NT2/D1 (cell line): ENCODE results near the gene CHCHD6.

Experiments
- DNase-seq: peaks from one replicate; pipeline ENCODE4 v3.0.0-alpha.2; 2011; ENCODE audit warnings: low read depth, low spot score
- H3K27me3 ChIP-seq: 2 replicates; pipeline ENCODE4 v1.6.0; 2011; ENCODE audit warnings: mild to moderate bottlenecking; ENCODE audit not compliant: insufficient read length, insufficient read depth
- H3K36me3 ChIP-seq: 2 replicates; pipeline ENCODE4 v1.6.1; 2011; ENCODE audit warnings: mild to moderate bottlenecking, low read length, mixed read lengths; ENCODE audit not compliant: insufficient read depth, insufficient read length
- H3K4me1 ChIP-seq: 2 replicates; pipeline ENCODE4 v1.5.1; 2011; ENCODE audit not compliant: insufficient read depth, insufficient read length
- H3K4me3 ChIP-seq: 2 replicates; pipeline ENCODE4 v1.5.1; 2011; ENCODE audit warnings: low read depth; ENCODE audit not compliant: insufficient read length
- H3K9ac ChIP-seq: 2 replicates; pipeline ENCODE4 v1.6.0; 2011; ENCODE audit warnings: low read depth; ENCODE audit not compliant: insufficient read length
- H3K9me3 ChIP-seq: 2 replicates; pipeline ENCODE4 v1.5.1; 2011; ENCODE audit warnings: mild to moderate bottlenecking, low read length; ENCODE audit not compliant: insufficient read depth
- SUZ12 ChIP-seq: IDR thresholded peaks from 2 replicates; pipeline ENCODE4 v1.6.1; 2011; ENCODE audit not compliant: insufficient read length, insufficient read depth; ENCODE audit errors: extremely low read depth
- YY1 ChIP-seq: IDR thresholded peaks from 2 replicates; pipeline ENCODE4 v1.6.1; 2011; ENCODE audit not compliant: insufficient read length, insufficient read depth
- ZNF274 ChIP-seq: IDR thresholded peaks from 2 replicates; pipeline ENCODE4 v1.6.1; 2011; ENCODE audit warnings: mild to moderate bottlenecking, low read depth, low read length

The CHCHD6 gene

DNA sequence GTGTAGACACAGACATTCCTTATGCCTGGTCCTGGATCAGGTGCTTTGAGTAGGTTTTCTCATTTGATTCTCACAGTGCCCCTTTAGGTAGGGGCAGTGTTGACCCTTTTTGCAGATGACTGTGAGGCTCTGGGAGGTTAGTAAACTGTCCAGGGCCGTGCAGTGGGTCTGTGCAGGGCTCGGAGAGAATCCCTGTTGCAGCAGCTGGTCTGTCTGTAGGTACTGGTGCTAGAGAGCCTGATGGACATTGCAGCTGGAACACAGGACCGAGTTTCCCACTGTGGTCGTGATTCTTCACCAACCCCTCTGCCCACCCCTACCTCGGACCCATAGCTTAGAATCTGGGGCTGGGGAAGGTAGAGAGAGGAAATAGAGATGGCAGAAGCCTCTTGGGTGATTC, 51.8 kb downstream of the CHCHD6 start:
- no peaks in the 10 kb centered on the region for H3K9me3 ChIP-seq
- no peak for DNase-seq
- no peak overlapping the region for H3K9ac ChIP-seq
- no peak overlapping the region for H3K4me3 ChIP-seq
- TF ChIP-seq YY1: no peak
- no peak for TF ChIP-seq SUZ12
- TF ChIP-seq ZNF274: no peak
- H3K36me3 ChIP-seq: peaks cover 3% of the 10 kb centered on the region
- no peaks in the 10 kb centered on the region for H3K27me3 ChIP-seq
- peaks cover 9% of the 10 kb centered on the region for H3K4me1 ChIP-seq

DNA sequence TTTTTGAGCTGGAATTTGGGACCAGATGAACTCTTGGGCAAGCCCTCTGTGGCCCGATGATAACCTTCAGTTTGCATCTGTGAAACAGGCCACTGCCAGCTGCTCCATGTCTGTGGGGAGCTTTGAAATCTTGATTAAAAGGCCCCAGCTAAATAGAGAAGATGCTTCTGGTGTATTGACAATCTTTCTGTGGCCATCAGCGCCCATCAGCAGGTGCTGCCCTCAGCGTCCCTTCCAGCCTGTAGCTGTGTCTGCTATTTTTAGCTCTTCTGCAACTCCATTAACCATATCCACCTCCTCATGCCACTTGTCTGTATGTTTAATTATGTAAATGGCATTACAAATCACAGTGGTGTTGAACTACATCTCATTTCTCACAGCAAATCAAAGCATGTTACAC, 54.0 kb downstream of the CHCHD6 start:
- Histone ChIP-seq H3K9ac (no peak overlapping the region), H3K4me1 (peaks cover 1% of the 10 kb centered on the region), H3K36me3 (peaks cover 3% of the 10 kb centered on the region), H3K9me3 (no peaks in the 10 kb centered on the region), H3K27me3 (no peaks in the 10 kb centered on the region), H3K4me3 (no peak overlapping the region)
- no peak for DNase-seq
- TF ChIP-seq SUZ12 (no peak), YY1 (no peak), ZNF274 (no peak)

DNA sequence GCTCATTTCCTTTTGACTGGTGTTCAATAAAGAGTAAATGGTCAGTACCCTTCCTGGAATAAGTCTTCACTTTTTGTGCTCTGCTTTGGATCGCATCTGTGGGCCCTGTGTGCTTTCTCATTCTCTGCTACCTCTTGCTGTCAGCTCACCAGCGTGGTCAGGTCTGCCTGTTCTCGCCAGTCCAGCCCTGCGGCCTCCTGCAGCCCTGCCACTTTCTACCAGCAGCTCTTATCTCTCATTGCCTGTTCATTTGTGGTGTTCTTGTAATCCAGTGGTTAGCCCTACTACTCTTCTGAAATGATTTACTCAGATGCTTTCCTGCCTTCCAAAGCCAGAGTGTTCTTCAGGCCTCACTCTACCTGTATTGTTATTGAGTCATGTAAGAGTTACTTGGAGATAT, 54.8 kb downstream of the CHCHD6 start:
- peaks cover 3% of the 10 kb centered on the region for H3K36me3 ChIP-seq
- no peak for DNase-seq

DNA sequence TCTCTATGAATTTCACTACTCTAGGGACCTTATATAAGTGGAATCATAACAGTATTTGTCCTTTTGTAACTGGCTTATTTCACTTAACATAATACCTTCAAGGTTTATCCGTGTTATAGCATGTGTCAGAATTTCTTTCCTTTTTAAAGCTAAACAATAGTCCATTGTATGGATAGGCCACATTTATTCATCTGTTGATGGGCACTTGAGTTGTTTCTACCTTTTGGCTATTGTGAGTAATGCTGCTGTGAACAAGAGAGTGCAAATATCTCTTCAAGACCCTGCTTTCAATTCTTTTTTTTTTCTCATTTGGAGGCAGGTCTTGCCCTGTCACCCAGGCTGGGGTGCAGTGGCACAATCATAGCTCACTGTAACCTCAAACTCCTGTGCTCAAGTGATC, 56.5 kb downstream of the CHCHD6 start:
- H3K9me3 ChIP-seq: no peaks in the 10 kb centered on the region
- no peaks in the 10 kb centered on the region for H3K4me1 ChIP-seq
- H3K36me3 ChIP-seq: no peaks in the 10 kb centered on the region
- H3K9ac ChIP-seq: no peak overlapping the region
- H3K27me3 ChIP-seq: no peaks in the 10 kb centered on the region
- TF ChIP-seq YY1 (no peak), SUZ12 (no peak), ZNF274 (no peak)
- H3K4me3 ChIP-seq: no peak overlapping the region
- DNase-seq: no peak

More for the DNA sequence above, 54.8 kb downstream of the CHCHD6 start:
- Histone ChIP-seq H3K4me3 (no peak overlapping the region), H3K27me3 (no peaks in the 10 kb centered on the region), H3K4me1 (no peaks in the 10 kb centered on the region), H3K9ac (no peak overlapping the region), H3K9me3 (no peaks in the 10 kb centered on the region)
- TF ChIP-seq SUZ12: no peak
- no peak for TF ChIP-seq YY1

DNA sequence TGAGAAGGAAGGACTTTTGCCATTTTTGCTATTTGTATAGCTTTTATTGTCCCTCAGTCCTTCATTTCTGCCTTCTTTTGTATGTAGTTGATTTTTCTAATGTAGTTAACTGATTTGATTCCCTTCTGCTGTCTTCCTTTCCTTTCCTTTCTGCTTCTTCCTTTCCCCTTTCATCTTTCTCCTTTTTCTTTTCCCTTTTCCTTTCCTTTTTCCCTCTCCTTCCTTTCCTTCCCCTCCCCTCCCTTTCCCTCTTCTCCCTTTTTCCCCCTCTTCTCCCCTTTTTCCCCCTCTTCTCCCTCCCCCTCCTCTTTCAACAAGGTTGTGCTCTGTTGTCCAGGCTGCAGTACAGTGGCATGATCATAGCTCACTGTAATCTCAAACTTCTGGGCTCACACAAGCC, 59.0 kb downstream of the CHCHD6 start:
- TF ChIP-seq ZNF274: no peak
- TF ChIP-seq YY1: no peak
- no peak for TF ChIP-seq SUZ12
- Histone ChIP-seq H3K4me3 (no peak overlapping the region), H3K9me3 (no peaks in the 10 kb centered on the region), H3K4me1 (no peaks in the 10 kb centered on the region), H3K9ac (no peak overlapping the region), H3K27me3 (no peaks in the 10 kb centered on the region), H3K36me3 (peaks cover 9% of the 10 kb centered on the region)
- no peak for DNase-seq

DNA sequence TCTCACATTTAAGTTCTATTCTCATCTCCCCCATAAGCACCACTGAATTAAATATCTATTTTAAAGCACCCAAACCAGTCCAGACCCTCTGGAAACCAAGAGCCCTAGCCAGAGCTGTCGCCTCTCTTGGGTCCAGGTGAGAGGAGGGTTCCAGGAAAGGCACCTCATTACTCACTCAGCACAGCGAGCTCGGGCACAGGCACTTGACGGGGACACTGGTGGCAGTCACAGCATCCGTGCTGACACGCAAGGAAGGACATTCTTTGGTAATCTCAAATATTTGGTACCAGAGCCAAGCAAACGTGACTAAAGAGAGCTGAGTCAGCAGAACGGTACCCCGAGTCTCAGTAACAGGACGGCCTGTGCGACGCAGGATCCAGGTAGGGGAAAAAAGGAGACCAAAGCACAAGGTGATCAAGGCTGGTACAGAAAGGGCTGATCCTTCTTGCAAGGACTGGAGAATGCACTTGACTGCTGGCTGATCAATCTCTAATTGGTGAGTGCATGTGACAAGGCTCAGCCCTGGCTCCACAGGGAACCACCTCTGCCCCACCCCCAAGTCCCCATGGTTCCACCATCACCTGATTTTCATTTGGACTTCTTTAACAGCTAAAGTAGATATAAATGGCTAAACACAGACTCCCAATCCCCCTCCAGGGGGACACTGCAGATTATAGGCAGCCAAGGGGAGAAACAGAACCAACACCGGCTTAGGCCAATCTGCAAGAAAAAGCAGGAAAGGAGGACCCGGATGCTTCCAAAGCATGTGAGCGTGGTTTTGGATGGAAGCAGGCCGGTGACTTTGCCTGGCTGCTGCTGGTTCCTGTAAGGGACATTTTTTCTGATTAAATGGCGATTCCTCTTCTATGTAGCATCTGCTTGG, 61.4 kb downstream of the CHCHD6 start:
- no peak for DNase-seq
- peaks cover 4% of the 10 kb centered on the region; the same call in 1 of the 2 replicates for H3K9me3 ChIP-seq
- H3K27me3 ChIP-seq: no peaks in the 10 kb centered on the region
- H3K9ac ChIP-seq: no peak overlapping the region
- TF ChIP-seq YY1 (no peak), SUZ12 (no peak), ZNF274 (no peak)
- no peaks in the 10 kb centered on the region for H3K4me1 ChIP-seq
- peaks cover 9% of the 10 kb centered on the region for H3K36me3 ChIP-seq
- no peak overlapping the region for H3K4me3 ChIP-seq

DNA sequence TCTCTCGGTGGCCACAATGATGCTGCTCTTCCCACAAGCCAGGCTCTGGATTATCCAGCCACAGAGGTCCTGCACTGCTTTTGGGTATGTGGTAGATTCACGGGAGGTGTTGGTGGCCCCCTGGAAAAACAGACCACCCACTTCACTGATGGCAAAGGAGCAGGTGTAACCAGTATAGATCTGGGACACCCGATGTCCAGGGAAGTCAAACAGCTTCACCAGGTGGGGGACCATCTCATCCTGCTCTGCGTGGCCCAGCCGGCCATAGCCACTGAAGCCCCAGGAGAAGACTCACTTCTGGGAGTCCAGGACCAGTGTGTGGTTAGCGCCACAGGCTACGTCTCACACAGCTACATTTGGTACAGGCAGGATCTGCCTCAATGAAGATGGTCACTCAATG, 62.6 kb downstream of the CHCHD6 start:
- no peak overlapping the region for H3K9ac ChIP-seq
- peaks cover 9% of the 10 kb centered on the region for H3K36me3 ChIP-seq
- DNase-seq: no peak
- H3K27me3 ChIP-seq: no peaks in the 10 kb centered on the region
- no peak overlapping the region for H3K4me3 ChIP-seq
- peaks cover 9% of the 10 kb centered on the region; the same call in 1 of the 2 replicates for H3K9me3 ChIP-seq
- no peaks in the 10 kb centered on the region for H3K4me1 ChIP-seq
- TF ChIP-seq YY1 (no peak), SUZ12 (no peak), ZNF274 (no peak)
